Ovary (tissue), 9 donors: ENCODE results near the gene CHD6. TPM values are rescaled to one million over a fixed set of nuclear protein-coding genes. Genes with fewer than 3 reads are reported as not detected.

Source experiments
- DNase-seq, 5 donors: peaks; one replicate each; pipeline ENCODE4 v3.0.0-alpha.2; 2019 to 2020
- H3K27ac ChIP-seq, 2 donors: fragments of 200-600 bp; one replicate each; pipeline versions ENCODE4 v1.5.1 to v1.8.0; 2019 to 2022
- H3K27me3 ChIP-seq: fragments of 200-600 bp; one replicate; pipeline ENCODE4 v1.8.0; 2022
- H3K36me3 ChIP-seq: fragments of 200-600 bp; sonication (generic); one replicate; pipeline ENCODE4 v1.5.1; 2019
- H3K4me1 ChIP-seq: one replicate; pipeline ENCODE4 v1.8.1; 2013; ENCODE audit warnings: mild to moderate bottlenecking, moderate library complexity; ENCODE audit not compliant: insufficient read depth
- H3K4me3 ChIP-seq: fragments of 200-600 bp; sonication (generic); one replicate; pipeline ENCODE4 v1.5.1; 2017
- H3K9me3 ChIP-seq, 2 donors: fragments of 200-600 bp in 1 of 2; sonication (generic) in 1 of 2; one replicate each; pipeline versions ENCODE4 v1.5.1 to v1.8.1; 2013 to 2019; ENCODE audit warnings: mild to moderate bottlenecking in 1 of 2, moderate library complexity in 1 of 2
- EP300 ChIP-seq: sonication (generic); formaldehyde crosslinking; IDR thresholded peaks from one replicate; pipeline ENCODE4 v1.6.1; 2017; ENCODE audit warnings: antibody characterized with exemption
- POLR2A ChIP-seq: fragments of 450-650 bp; IDR thresholded peaks from one replicate; pipeline ENCODE4 v1.6.1; 2017; ENCODE audit warnings: antibody characterized with exemption, mild to moderate bottlenecking, moderate library complexity
- WGBS, 3 donors: extraction: QIAGEN DNeasy Blood & Tissue Kit in 1 of 3; methylation state at CpG; one replicate each; pipeline versions ENCODE4 v1.1.5 to v1.1.7; 2013 to 2017; 5-methylcytosine and 5-hydroxymethylcytosine counted together
- intact Hi-C, 4 donors: fragments of 100-400 bp; cut with DNase I; formaldehyde crosslinking; loops; one replicate each; pipeline versions ENCODE4 v1.11.0 to v1.15.1; 2022 to 2023
- polyA plus RNA-seq, 2 donors: library from polyadenylated mRNA; stranded (reverse); fragments of 200-250 nt in 1 of 2; fragments of 350-450 nt in 1 of 2; fragmentation: Illumina TruSeq in 1 of 2; extraction: RNeasy Lipid Tissue Mini Kit (QIAGEN cat#74804) in 1 of 2; gene quantifications; one replicate each; pipeline ENCODE4 v1.2.3, GENCODE V29; 2013 to 2014
- total RNA-seq, 7 donors: library from RNA; depleted of rRNA in 2 of 7; stranded (reverse); fragments of >200 nt in 2 of 7; fragmentation: NEBNext Ultra II Directional in 3 of 7; extraction: Animal tissue kit (Norgen Biotek cat#: 25700) in 3 of 7; gene quantifications; one replicate each; pipeline versions ENCODE4 v1.1.0 to v1.2.4, GENCODE V29; 2016 to 2023
- TF ChIP-seq, protein P1 (sequence below), 3 donors: fragments of 450-650 bp in 2 of 3; fragments of 200-600 bp in 1 of 3; IDR thresholded peaks; one replicate each; pipeline versions ENCODE4 v1.5.1 to v1.8.0; 2016 to 2022; ENCODE audit warnings: antibody characterized with exemption in 3 of 3, mild to moderate bottlenecking in 1 of 3
- donor health status: DM: no; HTN: no; CAD: no; lungs with moderate emphysema.
- donor health status: DM: no; HTN: no; CAD: no.
- donor health status: Bipolar disorder and iron deficiency.
- donor health status: DM: yes; HTN: yes; CAD: no.
- donor health status: DM: no; HTN: no; CAD: no.
- donor health status: DM: yes; HTN: yes; CAD: no.

The CHD6 gene
- total and polyA plus RNA-seq, 9 donors, result 12.1 to 82.4 (median 52.7) TPM

DNA sequence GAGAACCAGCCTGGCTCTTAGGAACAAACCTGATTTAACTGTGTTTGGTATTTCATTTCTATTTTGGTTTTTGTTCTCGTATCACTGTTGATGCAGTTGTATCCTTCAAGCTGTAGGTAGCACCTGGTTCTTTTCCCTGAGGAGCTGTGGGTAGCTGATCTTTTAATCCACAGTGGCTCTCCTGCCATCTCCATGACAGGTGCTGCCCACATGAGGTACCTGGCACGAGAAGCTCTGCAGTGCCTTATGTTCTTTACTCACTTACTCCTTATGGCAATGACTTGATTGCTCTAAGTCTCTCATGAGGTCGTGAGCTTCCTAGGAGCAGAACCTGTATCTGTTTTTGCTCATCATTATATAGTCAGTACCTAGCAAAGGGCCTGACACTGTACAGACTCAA lies 177.3 kb downstream of the CHD6 start:
- H3K36me3 ChIP-seq, result no peaks in the 10 kb centered on the region
- H3K4me1 ChIP-seq, result no peaks in the 10 kb centered on the region
- no peak overlapping the region for H3K4me3 ChIP-seq
- no peak overlapping the region for H3K27ac ChIP-seq
- no peaks in the 10 kb centered on the region for H3K27me3 ChIP-seq
- no peaks in the 10 kb centered on the region for H3K9me3 ChIP-seq
- intact Hi-C loops, result no loop called here
- DNase-seq, result no peak
- 82% methylated on average over 3 of the region's 3 CpGs for WGBS, 3 donors
- TF ChIP-seq, protein P1, sequence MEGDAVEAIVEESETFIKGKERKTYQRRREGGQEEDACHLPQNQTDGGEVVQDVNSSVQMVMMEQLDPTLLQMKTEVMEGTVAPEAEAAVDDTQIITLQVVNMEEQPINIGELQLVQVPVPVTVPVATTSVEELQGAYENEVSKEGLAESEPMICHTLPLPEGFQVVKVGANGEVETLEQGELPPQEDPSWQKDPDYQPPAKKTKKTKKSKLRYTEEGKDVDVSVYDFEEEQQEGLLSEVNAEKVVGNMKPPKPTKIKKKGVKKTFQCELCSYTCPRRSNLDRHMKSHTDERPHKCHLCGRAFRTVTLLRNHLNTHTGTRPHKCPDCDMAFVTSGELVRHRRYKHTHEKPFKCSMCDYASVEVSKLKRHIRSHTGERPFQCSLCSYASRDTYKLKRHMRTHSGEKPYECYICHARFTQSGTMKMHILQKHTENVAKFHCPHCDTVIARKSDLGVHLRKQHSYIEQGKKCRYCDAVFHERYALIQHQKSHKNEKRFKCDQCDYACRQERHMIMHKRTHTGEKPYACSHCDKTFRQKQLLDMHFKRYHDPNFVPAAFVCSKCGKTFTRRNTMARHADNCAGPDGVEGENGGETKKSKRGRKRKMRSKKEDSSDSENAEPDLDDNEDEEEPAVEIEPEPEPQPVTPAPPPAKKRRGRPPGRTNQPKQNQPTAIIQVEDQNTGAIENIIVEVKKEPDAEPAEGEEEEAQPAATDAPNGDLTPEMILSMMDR (IDR thresholded peaks at IDR 0.05), result no peak
- TF ChIP-seq EP300 (no peak), POLR2A (no peak)

GRCh38 chr20:41437836-41438235 lies 180.3 kb downstream of the CHD6 start:
- Histone ChIP-seq H3K36me3 (no peaks in the 10 kb centered on the region), H3K4me3 (no peak overlapping the region), H3K4me1 (no peaks in the 10 kb centered on the region), H3K27ac (no peak overlapping the region), H3K27me3 (no peaks in the 10 kb centered on the region), H3K9me3 (no peaks in the 10 kb centered on the region)
- TF ChIP-seq POLR2A (no peak), EP300 (no peak)
- TF ChIP-seq, protein P1 (IDR thresholded peaks at IDR 0.05), result no peak
- intact Hi-C loops, result no loop called here
- WGBS, 3 donors, result 61 to 91% (median 63%) methylated on average over 2 of the region's 2 CpGs
- no peak for DNase-seq

DNA sequence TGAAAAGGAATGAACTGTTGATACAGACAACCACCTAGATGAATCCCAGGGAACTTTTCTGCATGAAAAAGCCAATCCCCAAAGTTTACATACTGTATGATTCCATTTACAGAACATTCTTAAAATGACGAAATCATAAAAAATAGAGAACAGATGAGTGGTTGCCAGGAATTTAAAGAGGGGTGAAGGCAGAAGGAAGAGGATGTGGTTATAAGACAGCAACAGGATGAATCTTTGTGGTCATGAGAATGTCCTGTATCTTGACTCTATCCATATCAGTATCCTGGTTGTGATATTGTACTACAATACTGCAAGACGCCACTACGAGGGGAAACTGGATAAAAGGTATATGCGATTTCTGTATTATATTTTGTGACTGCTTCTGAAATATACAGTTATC lies 181.5 kb downstream of the CHD6 start:
- no peak for DNase-seq
- no peak overlapping the region for H3K27ac ChIP-seq
- H3K4me3 ChIP-seq, result no peak overlapping the region
- no peaks in the 10 kb centered on the region for H3K36me3 ChIP-seq
- WGBS, 3 donors, result 89 to 92% (median 89%) methylated on average over 4 of the region's 4 CpGs
- H3K4me1 ChIP-seq, result no peaks in the 10 kb centered on the region
- no peaks in the 10 kb centered on the region for H3K9me3 ChIP-seq
- TF ChIP-seq EP300 (no peak), POLR2A (no peak)
- intact Hi-C loops, result no loop called here
- H3K27me3 ChIP-seq, result no peaks in the 10 kb centered on the region

- TF ChIP-seq POLR2A (no peak), EP300 (no peak)
- TF ChIP-seq, protein P1 (IDR thresholded peaks at IDR 0.05), result no peak
- Histone ChIP-seq H3K36me3 (no peaks in the 10 kb centered on the region), H3K4me3 (no peak overlapping the region), H3K27me3 (no peaks in the 10 kb centered on the region), H3K9me3 (no peaks in the 10 kb centered on the region), H3K27ac (no peak overlapping the region), H3K4me1 (no peaks in the 10 kb centered on the region)
- intact Hi-C loops, result no loop called here
- WGBS, 3 donors, result 82 to 95% (median 87%) methylated on average over 4 of the region's 4 CpGs
- DNase-seq, result no peak
These were observed 185.0 kb downstream of the CHD6 start for GRCh38 chr20:41433203-41433602.

DNA sequence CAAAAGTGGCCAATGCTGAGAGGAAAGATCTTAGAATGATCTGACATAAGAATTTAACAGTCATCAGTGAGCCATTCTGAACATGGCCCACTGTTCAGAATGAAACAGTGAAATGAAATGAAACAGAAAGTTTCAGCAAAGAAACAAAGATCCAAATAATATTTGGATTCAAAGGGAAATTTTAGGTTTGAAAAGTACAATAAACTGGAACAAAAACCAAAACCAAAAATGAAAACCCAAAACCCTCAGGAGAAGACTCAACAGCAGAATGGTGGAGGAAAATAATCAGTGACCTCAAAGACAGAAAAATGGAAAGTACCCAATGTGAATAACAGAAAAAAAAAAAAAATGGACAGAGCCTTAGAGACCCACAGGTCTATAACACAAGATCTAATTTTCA lies 185.4 kb downstream of the CHD6 start:
- Histone ChIP-seq H3K9me3 (no peaks in the 10 kb centered on the region), H3K27me3 (no peaks in the 10 kb centered on the region), H3K36me3 (no peaks in the 10 kb centered on the region), H3K4me3 (no peak overlapping the region), H3K4me1 (no peaks in the 10 kb centered on the region), H3K27ac (no peak overlapping the region)
- intact Hi-C loops, result no loop called here
- TF ChIP-seq POLR2A, result no peak
- TF ChIP-seq EP300, result no peak
- TF ChIP-seq, protein P1 (IDR thresholded peaks at IDR 0.05), result no peak
- DNase-seq, result no peak
